K562 (cell line): ENCODE data around the gene MED13L. TPM values are rescaled to one million over a fixed set of nuclear protein-coding genes. Genes with fewer than 3 reads are reported as not detected.

ENCODE experiments used
- CBX8 ChIP-seq: fragments of 200-600 bp; sonication (generic); IDR thresholded peaks from 2 replicates; pipeline ENCODE4 v1.6.1; 2012; ENCODE audit warnings: borderline replicate concordance, mixed run types, low read depth, mild to moderate bottlenecking, moderate library complexity, mixed read lengths, low read length, control low read depth, inconsistent platforms; ENCODE audit not compliant: poor library complexity, severe bottlenecking; ENCODE audit errors: extremely low read depth
- PTRF ChIP-seq: fragments of 450-650 bp; IDR thresholded peaks from 2 replicates; pipeline ENCODE4 v1.6.1; 2016; ENCODE audit warnings: mild to moderate bottlenecking, missing genetic modification characterization, missing compliant biosample characterization
- RBM25 ChIP-seq: fragments of 200-400 bp; formaldehyde crosslinking; IDR thresholded peaks from 2 replicates; pipeline ENCODE4 v1.6.1; 2018; ENCODE audit warnings: low read length, low read depth, moderate library complexity; ENCODE audit not compliant: severe bottlenecking
- SMARCC2 ChIP-seq: fragments of 450-650 bp; IDR thresholded peaks from 2 replicates; pipeline ENCODE4 v1.6.1; 2017; ENCODE audit warnings: antibody characterized with exemption, moderate library complexity, mild to moderate bottlenecking, low read depth
- TAF1 ChIP-seq: IDR thresholded peaks from 2 replicates; pipeline ENCODE4 v1.6.1; 2011; ENCODE audit warnings: mild to moderate bottlenecking, low read length, moderate library complexity; ENCODE audit not compliant: insufficient read depth, control insufficient read depth, severe bottlenecking; ENCODE audit errors: extremely low read depth
- ZNF253 ChIP-seq: fragments of 250-450 bp; sonication (Bioruptor Pico); conservative IDR thresholded peaks from 2 replicates; pipeline ENCODE4 v1.6.1; 2021; ENCODE audit warnings: mild to moderate bottlenecking
- ZNF696 ChIP-seq: fragments of 250-450 bp; sonication (Bioruptor Pico); conservative IDR thresholded peaks from 2 replicates; pipeline ENCODE4 v1.4.0; 2020; ENCODE audit warnings: mild to moderate bottlenecking, moderate library complexity
- polyA plus RNA-seq, 8 experiments: library from polyadenylated mRNA; depleted of rRNA in 4 of 8; stranded (reverse) in 5 of 8; unstranded in 3 of 8; fragments of >200 nt; fragmentation: Nextera tagmentation in 2 of 8; fragmentation: Illumina TruSeq in 1 of 8; extraction: Ambion mirVana in 2 of 8; extraction: Trizol in 1 of 8; gene quantifications; 2 replicates each; pipeline versions ENCODE4 v1.2.1 to v1.2.3, GENCODE V29; 2011 to 2014; ENCODE audit warnings: inconsistent platforms in 1 of 8, missing spikeins in 1 of 8
- total RNA-seq, 7 experiments: library from RNA; depleted of rRNA in 6 of 7; stranded (reverse); fragments of >200 nt in 6 of 7; fragmentation: Illumina TruSeq in 2 of 7; extraction: Trizol in 2 of 7; gene quantifications; 2 replicates each; pipeline versions ENCODE4 v1.2.1 to v1.2.3, GENCODE V29; 2011 to 2021; ENCODE audit warnings: low replicate concordance in 1 of 7
- TF ChIP-seq, protein P1 (sequence below): fragments of 450-650 bp; conservative IDR thresholded peaks from 2 replicates; pipeline ENCODE4 v1.6.1; 2016; ENCODE audit warnings: missing genetic modification characterization, low read depth, mild to moderate bottlenecking, missing compliant biosample characterization, moderate library complexity
- TF ChIP-seq, protein P2 (sequence below): fragments of 450-650 bp; IDR thresholded peaks from 2 replicates; pipeline ENCODE4 v1.6.1; 2016; ENCODE audit warnings: low read depth
- TF ChIP-seq, protein P3 (sequence below): IDR thresholded peaks from 2 replicates; pipeline ENCODE4 v1.6.1; 2014; ENCODE audit warnings: antibody characterized with exemption
- TF ChIP-seq, protein P4 (sequence below): fragments of 250-450 bp; sonication (Bioruptor Pico); IDR thresholded peaks from 2 replicates; pipeline ENCODE4 v1.8.0; 2022; ENCODE audit warnings: inconsistent platforms

MED13L gene
- total and polyA plus RNA-seq, 9 of the 15 experiments (the other 6 are each of a cell fraction or from before 2014, with no cell fraction given) = 13.4 to 90.3 (median 36.9) TPM

DNA sequence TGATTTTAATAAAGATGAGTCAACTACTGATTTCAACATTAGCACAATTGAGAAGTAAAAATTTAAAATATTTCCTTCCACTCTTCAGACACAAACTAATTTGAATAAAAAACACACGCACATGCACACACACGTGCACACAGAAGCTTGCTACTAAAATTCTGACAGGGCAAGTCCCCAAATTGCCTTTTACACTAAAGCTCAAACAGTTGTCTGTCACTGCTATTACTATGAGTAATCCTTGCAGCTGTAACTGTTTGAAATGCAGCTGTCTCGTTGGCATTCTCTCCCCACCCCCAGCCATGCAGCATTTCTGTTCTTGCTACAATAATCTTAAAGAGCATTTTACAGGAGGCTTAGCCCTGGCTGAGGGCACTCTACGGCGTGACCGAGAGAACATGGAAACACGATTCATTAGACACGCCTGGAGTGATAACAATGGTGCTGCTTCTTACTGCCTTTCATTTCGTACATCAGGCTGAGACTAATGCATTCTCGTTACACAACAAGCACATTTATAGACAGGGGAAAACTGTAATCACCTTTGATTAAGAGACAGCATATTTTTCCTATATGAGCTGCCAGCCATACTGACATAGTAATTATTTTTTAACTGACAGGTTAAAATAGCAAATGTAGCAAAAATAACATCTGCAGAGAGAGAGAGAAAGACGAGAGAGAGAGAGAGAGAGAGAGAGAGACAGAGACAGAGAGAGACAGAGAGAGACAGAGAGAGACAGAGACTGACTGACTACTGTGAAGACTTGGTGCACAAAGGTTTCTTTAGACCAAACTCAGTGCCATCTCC, 153.8 kb downstream of the MED13L start (continued):
- no peak for TF ChIP-seq TAF1
- no peak for TF ChIP-seq PTRF (tag)
- no peak for TF ChIP-seq RBM25
- TF ChIP-seq SMARCC2 = no peak
- TF ChIP-seq, protein P1, sequence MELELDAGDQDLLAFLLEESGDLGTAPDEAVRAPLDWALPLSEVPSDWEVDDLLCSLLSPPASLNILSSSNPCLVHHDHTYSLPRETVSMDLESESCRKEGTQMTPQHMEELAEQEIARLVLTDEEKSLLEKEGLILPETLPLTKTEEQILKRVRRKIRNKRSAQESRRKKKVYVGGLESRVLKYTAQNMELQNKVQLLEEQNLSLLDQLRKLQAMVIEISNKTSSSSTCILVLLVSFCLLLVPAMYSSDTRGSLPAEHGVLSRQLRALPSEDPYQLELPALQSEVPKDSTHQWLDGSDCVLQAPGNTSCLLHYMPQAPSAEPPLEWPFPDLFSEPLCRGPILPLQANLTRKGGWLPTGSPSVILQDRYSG = no peak
- no peak for TF ChIP-seq ZNF696 (CRISPR knock-in tag)
- TF ChIP-seq, protein P2, sequence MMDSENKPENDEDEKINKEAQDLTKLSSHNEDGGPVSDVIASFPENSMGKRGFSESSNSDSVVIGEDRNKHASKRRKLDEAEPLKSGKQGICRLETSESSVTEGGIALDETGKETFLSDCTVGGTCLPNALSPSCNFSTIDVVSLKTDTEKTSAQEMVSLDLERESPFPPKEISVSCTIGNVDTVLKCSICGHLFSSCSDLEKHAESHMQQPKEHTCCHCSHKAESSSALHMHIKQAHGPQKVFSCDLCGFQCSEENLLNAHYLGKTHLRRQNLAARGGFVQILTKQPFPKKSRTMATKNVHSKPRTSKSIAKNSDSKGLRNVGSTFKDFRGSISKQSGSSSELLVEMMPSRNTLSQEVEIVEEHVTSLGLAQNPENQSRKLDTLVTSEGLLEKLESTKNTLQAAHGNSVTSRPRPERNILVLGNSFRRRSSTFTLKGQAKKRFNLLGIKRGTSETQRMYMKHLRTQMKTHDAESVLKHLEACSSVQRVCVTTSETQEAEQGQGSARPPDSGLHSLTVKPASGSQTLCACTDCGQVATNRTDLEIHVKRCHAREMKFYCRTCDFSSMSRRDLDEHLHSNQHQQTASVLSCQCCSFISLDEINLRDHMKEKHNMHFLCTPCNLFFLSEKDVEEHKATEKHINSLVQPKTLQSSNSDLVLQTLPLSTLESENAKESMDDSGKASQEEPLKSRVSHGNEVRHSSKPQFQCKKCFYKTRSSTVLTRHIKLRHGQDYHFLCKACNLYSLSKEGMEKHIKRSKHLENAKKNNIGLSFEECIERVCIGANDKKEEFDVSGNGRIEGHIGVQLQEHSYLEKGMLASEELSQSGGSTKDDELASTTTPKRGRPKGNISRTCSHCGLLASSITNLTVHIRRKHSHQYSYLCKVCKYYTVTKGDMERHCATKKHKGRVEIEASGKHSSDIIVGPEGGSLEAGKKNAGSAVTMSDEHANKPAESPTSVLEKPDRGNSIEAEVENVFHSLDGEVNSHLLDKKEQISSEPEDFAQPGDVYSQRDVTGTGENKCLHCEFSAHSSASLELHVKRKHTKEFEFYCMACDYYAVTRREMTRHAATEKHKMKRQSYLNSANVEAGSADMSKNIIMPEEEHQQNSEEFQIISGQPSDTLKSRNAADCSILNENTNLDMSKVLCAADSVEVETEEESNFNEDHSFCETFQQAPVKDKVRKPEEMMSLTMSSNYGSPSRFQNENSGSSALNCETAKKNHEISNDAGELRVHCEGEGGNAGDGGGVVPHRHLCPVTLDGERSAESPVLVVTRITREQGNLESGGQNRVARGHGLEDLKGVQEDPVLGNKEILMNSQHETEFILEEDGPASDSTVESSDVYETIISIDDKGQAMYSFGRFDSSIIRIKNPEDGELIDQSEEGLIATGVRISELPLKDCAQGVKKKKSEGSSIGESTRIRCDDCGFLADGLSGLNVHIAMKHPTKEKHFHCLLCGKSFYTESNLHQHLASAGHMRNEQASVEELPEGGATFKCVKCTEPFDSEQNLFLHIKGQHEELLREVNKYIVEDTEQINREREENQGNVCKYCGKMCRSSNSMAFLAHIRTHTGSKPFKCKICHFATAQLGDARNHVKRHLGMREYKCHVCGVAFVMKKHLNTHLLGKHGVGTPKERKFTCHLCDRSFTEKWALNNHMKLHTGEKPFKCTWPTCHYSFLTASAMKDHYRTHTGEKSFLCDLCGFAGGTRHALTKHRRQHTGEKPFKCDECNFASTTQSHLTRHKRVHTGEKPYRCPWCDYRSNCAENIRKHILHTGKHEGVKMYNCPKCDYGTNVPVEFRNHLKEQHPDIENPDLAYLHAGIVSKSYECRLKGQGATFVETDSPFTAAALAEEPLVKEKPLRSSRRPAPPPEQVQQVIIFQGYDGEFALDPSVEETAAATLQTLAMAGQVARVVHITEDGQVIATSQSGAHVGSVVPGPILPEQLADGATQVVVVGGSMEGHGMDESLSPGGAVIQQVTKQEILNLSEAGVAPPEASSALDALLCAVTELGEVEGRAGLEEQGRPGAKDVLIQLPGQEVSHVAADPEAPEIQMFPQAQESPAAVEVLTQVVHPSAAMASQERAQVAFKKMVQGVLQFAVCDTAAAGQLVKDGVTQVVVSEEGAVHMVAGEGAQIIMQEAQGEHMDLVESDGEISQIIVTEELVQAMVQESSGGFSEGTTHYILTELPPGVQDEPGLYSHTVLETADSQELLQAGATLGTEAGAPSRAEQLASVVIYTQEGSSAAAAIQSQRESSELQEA = no peak
- no peak for TF ChIP-seq CBX8
- TF ChIP-seq, protein P3, sequence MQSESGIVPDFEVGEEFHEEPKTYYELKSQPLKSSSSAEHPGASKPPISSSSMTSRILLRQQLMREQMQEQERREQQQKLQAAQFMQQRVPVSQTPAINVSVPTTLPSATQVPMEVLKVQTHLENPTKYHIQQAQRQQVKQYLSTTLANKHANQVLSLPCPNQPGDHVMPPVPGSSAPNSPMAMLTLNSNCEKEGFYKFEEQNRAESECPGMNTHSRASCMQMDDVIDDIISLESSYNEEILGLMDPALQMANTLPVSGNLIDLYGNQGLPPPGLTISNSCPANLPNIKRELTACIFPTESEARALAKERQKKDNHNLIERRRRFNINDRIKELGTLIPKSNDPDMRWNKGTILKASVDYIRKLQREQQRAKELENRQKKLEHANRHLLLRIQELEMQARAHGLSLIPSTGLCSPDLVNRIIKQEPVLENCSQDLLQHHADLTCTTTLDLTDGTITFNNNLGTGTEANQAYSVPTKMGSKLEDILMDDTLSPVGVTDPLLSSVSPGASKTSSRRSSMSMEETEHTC = no peak
- TF ChIP-seq, protein P4, sequence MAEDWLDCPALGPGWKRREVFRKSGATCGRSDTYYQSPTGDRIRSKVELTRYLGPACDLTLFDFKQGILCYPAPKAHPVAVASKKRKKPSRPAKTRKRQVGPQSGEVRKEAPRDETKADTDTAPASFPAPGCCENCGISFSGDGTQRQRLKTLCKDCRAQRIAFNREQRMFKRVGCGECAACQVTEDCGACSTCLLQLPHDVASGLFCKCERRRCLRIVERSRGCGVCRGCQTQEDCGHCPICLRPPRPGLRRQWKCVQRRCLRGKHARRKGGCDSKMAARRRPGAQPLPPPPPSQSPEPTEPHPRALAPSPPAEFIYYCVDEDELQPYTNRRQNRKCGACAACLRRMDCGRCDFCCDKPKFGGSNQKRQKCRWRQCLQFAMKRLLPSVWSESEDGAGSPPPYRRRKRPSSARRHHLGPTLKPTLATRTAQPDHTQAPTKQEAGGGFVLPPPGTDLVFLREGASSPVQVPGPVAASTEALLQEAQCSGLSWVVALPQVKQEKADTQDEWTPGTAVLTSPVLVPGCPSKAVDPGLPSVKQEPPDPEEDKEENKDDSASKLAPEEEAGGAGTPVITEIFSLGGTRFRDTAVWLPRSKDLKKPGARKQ (CRISPR knock-in tag) = no peak
- TF ChIP-seq ZNF253 = no peak
